Mesendoderm (in vitro differentiated cells): ENCODE results near the gene PMS2.

ENCODE experiments used
- DNase-seq: peaks from one replicate; pipeline ENCODE4 v3.0.0; 2013
- H2AK5ac ChIP-seq: 2 replicates; pipeline ENCODE4 v1.6.1; 2013; ENCODE audit warnings: low read length, inconsistent platforms
- H2BK120ac ChIP-seq: 2 replicates; pipeline ENCODE4 v1.6.1; 2013; ENCODE audit warnings: low read depth, mild to moderate bottlenecking, low read length, moderate library complexity, mixed read lengths
- H2BK15ac ChIP-seq: replicated peaks from 2 replicates; pipeline ENCODE4 v1.6.1; 2013; ENCODE audit warnings: low read depth, mild to moderate bottlenecking, moderate library complexity
- H2BK5ac ChIP-seq: 2 replicates; pipeline ENCODE4 v1.6.1; 2013; ENCODE audit warnings: low read length, inconsistent platforms
- H3K18ac ChIP-seq: 2 replicates; pipeline ENCODE4 v1.6.1; 2013; ENCODE audit warnings: mild to moderate bottlenecking, low read length, mixed read lengths
- H3K23ac ChIP-seq: one replicate; pipeline ENCODE4 v1.6.1; 2013; ENCODE audit warnings: low read length
- H3K27ac ChIP-seq: 2 replicates; pipeline ENCODE4 v1.5.1; 2013; ENCODE audit warnings: low read depth, mild to moderate bottlenecking, inconsistent platforms, low read length, moderate library complexity
- H3K27me3 ChIP-seq: 2 replicates; pipeline ENCODE4 v1.6.1; 2013; ENCODE audit warnings: low read length, control low read depth, mild to moderate bottlenecking, inconsistent platforms; ENCODE audit not compliant: insufficient read depth, poor library complexity
- H3K36me3 ChIP-seq: 2 replicates; pipeline ENCODE4 v1.6.1; 2013; ENCODE audit warnings: low read length, inconsistent platforms; ENCODE audit not compliant: control insufficient read depth, insufficient read depth
- H3K4ac ChIP-seq: one replicate; pipeline ENCODE4 v1.6.1; 2013; ENCODE audit warnings: low read depth, mild to moderate bottlenecking, low read length, moderate library complexity
- H3K4me1 ChIP-seq: 2 replicates; pipeline ENCODE4 v1.6.1; 2013; ENCODE audit warnings: low read depth, low read length, inconsistent platforms; ENCODE audit not compliant: control insufficient read depth
- H3K4me2 ChIP-seq: 2 replicates; pipeline ENCODE4 v1.6.1; 2013; ENCODE audit warnings: low read length
- H3K4me3 ChIP-seq: 2 replicates; pipeline ENCODE4 v1.5.1; 2013; ENCODE audit warnings: mild to moderate bottlenecking, low read length
- H3K56ac ChIP-seq: one replicate; pipeline ENCODE4 v1.6.1; 2013; ENCODE audit warnings: low read length
- H3K79me1 ChIP-seq: 2 replicates; pipeline ENCODE4 v1.6.1; 2013; ENCODE audit warnings: low read length, inconsistent platforms
- H3K79me2 ChIP-seq: 2 replicates; pipeline ENCODE4 v1.6.1; 2013; ENCODE audit warnings: mild to moderate bottlenecking, low read length; ENCODE audit not compliant: control insufficient read depth, insufficient read depth
- H3K9ac ChIP-seq: 2 replicates; pipeline ENCODE4 v1.6.1; 2013; ENCODE audit warnings: low read length, inconsistent platforms
- H4K5ac ChIP-seq: one replicate; pipeline ENCODE4 v1.6.1; 2013; ENCODE audit warnings: low read length
- H4K8ac ChIP-seq: one replicate; pipeline ENCODE4 v1.6.1; 2013; ENCODE audit warnings: low read depth, mild to moderate bottlenecking, control low read depth, low read length, moderate library complexity
- WGBS: extraction: QIAGEN DNeasy Blood & Tissue Kit; methylation state at CpG from one replicate; pipeline ENCODE4 v1.1.7; 2013; ENCODE audit warnings: low lambda C conversion rate, missing lambda C conversion rate; ENCODE audit not compliant: insufficient coverage; ENCODE audit errors: extremely low coverage; 5-methylcytosine and 5-hydroxymethylcytosine counted together

PMS2 gene

GRCh38 chr7:6035686-6036085, 26.8 kb upstream of the PMS2 start:
- no peak overlapping the region for H3K56ac ChIP-seq
- no peak overlapping the region for H2BK15ac ChIP-seq
- no peak overlapping the region for H3K4ac ChIP-seq
- H3K18ac ChIP-seq = no peak overlapping the region
- no peak overlapping the region for H2AK5ac ChIP-seq
- no peak overlapping the region for H4K5ac ChIP-seq
- H3K36me3 ChIP-seq = peaks cover 16% of the 10 kb centered on the region
- H4K8ac ChIP-seq = no peak overlapping the region
- H3K79me2 ChIP-seq = no peaks in the 10 kb centered on the region
- no peak overlapping the region for H3K9ac ChIP-seq
- H3K4me1 ChIP-seq = no peaks in the 10 kb centered on the region
- no peak overlapping the region for H2BK5ac ChIP-seq
- peaks cover 3% of the 10 kb centered on the region for H3K79me1 ChIP-seq
- no peaks in the 10 kb centered on the region for H3K27me3 ChIP-seq
- no CpG with 5 or more reads among the region's 13 CpGs for WGBS
- H2BK120ac ChIP-seq = no peak overlapping the region
- H3K23ac ChIP-seq = no peak overlapping the region
- no peak overlapping the region for H3K4me2 ChIP-seq
- no peak overlapping the region for H3K4me3 ChIP-seq
- DNase-seq = no peak
- H3K27ac ChIP-seq = no peak overlapping the region

- H3K27me3 ChIP-seq = no peaks in the 10 kb centered on the region
- no peak overlapping the region for H3K4ac ChIP-seq
- no peaks in the 10 kb centered on the region for H3K4me1 ChIP-seq
- H3K9ac ChIP-seq = no peak overlapping the region
- DNase-seq = no peak
- H3K18ac ChIP-seq = no peak overlapping the region
- H3K4me2 ChIP-seq = no peak overlapping the region
- H2BK120ac ChIP-seq = no peak overlapping the region
- peaks cover 12% of the 10 kb centered on the region for H3K36me3 ChIP-seq
- H3K4me3 ChIP-seq = no peak overlapping the region
- no peak overlapping the region for H4K8ac ChIP-seq
- no peak overlapping the region for H3K27ac ChIP-seq
- H2BK15ac ChIP-seq = no peak overlapping the region
- H2AK5ac ChIP-seq = no peak overlapping the region
- peaks cover 3% of the 10 kb centered on the region for H3K79me1 ChIP-seq
- WGBS = no CpG with 5 or more reads among the region's 10 CpGs
- no peak overlapping the region for H2BK5ac ChIP-seq
- no peaks in the 10 kb centered on the region for H3K79me2 ChIP-seq
- no peak overlapping the region for H4K5ac ChIP-seq
- H3K56ac ChIP-seq = no peak overlapping the region
- H3K23ac ChIP-seq = no peak overlapping the region
Observed at GRCh38 chr7:6035165-6035564, 26.3 kb upstream of the PMS2 start.

- H3K18ac ChIP-seq = no peak overlapping the region
- H3K4ac ChIP-seq = no peak overlapping the region
- H2BK120ac ChIP-seq = no peak overlapping the region
- no peak for DNase-seq
- no peak overlapping the region for H2BK15ac ChIP-seq
- H3K56ac ChIP-seq = no peak overlapping the region
- no peak overlapping the region for H3K9ac ChIP-seq
- H3K27me3 ChIP-seq = no peaks in the 10 kb centered on the region
- no peak overlapping the region for H3K4me3 ChIP-seq
- H3K27ac ChIP-seq = no peak overlapping the region
- no CpG with 5 or more reads among the region's 7 CpGs for WGBS
- no peaks in the 10 kb centered on the region for H3K79me2 ChIP-seq
- H4K5ac ChIP-seq = no peak overlapping the region
- peaks cover 10% of the 10 kb centered on the region for H3K36me3 ChIP-seq
- H4K8ac ChIP-seq = no peak overlapping the region
- no peak overlapping the region for H2BK5ac ChIP-seq
- no peak overlapping the region for H2AK5ac ChIP-seq
- no peaks in the 10 kb centered on the region for H3K4me1 ChIP-seq
- no peak overlapping the region for H3K4me2 ChIP-seq
- H3K23ac ChIP-seq = no peak overlapping the region
- peaks cover 3% of the 10 kb centered on the region for H3K79me1 ChIP-seq
Observed at GRCh38 chr7:6032641-6033040, 23.8 kb upstream of the PMS2 start.

GRCh38 chr7:6032167-6032566, 23.3 kb upstream of the PMS2 start:
- peaks cover 3% of the 10 kb centered on the region for H3K79me1 ChIP-seq
- no peak overlapping the region for H3K4me3 ChIP-seq
- no peak overlapping the region for H3K18ac ChIP-seq
- H3K27ac ChIP-seq = no peak overlapping the region
- H3K36me3 ChIP-seq = peaks cover 10% of the 10 kb centered on the region
- H3K4me1 ChIP-seq = no peaks in the 10 kb centered on the region
- no peak overlapping the region for H2AK5ac ChIP-seq
- no peak overlapping the region for H4K5ac ChIP-seq
- H2BK5ac ChIP-seq = no peak overlapping the region
- no CpG with 5 or more reads among the region's 5 CpGs for WGBS
- no peak overlapping the region for H3K4ac ChIP-seq
- H2BK15ac ChIP-seq = no peak overlapping the region
- no peak overlapping the region for H4K8ac ChIP-seq
- H3K23ac ChIP-seq = no peak overlapping the region
- H2BK120ac ChIP-seq = no peak overlapping the region
- no peak overlapping the region for H3K4me2 ChIP-seq
- no peaks in the 10 kb centered on the region for H3K27me3 ChIP-seq
- DNase-seq = no peak
- H3K9ac ChIP-seq = no peak overlapping the region
- H3K56ac ChIP-seq = no peak overlapping the region
- H3K79me2 ChIP-seq = no peaks in the 10 kb centered on the region

GRCh38 chr7:6031567-6031966, 22.7 kb upstream of the PMS2 start:
- Histone ChIP-seq H3K9ac (no peak overlapping the region), H3K56ac (no peak overlapping the region), H3K36me3 (peaks cover 13% of the 10 kb centered on the region), H3K18ac (no peak overlapping the region), H3K27ac (no peak overlapping the region), H3K4me3 (no peak overlapping the region), H3K4me2 (no peak overlapping the region), H2BK15ac (no peak overlapping the region), H2BK5ac (no peak overlapping the region), H4K8ac (no peak overlapping the region), H3K4ac (no peak overlapping the region), H3K27me3 (no peaks in the 10 kb centered on the region), H3K4me1 (no peaks in the 10 kb centered on the region), H2AK5ac (no peak overlapping the region), H3K23ac (no peak overlapping the region), H4K5ac (no peak overlapping the region), H3K79me1 (peaks cover 3% of the 10 kb centered on the region), H2BK120ac (no peak overlapping the region), H3K79me2 (no peaks in the 10 kb centered on the region)
- DNase-seq = no peak
- no CpG with 5 or more reads among the region's 3 CpGs for WGBS

- H3K79me2 ChIP-seq = no peaks in the 10 kb centered on the region
- no peak within 1 kb of the TSS for H2BK5ac ChIP-seq
- no peak within 1 kb of the TSS for H3K4ac ChIP-seq
- DNase-seq = no peak
- no peaks in the 10 kb centered on the region for H3K4me1 ChIP-seq
- no peak within 1 kb of the TSS for H3K27ac ChIP-seq
- no peak within 1 kb of the TSS for H2AK5ac ChIP-seq
- H3K4me2 ChIP-seq = no peak within 1 kb of the TSS
- no peak within 1 kb of the TSS for H3K4me3 ChIP-seq
- peaks cover 13% of the 10 kb centered on the region for H3K36me3 ChIP-seq
- H3K56ac ChIP-seq = no peak within 1 kb of the TSS
- no peak within 1 kb of the TSS for H3K9ac ChIP-seq
- no peak within 1 kb of the TSS for H4K5ac ChIP-seq
- H3K27me3 ChIP-seq = no peaks in the 10 kb centered on the region
- no peak within 1 kb of the TSS for H3K18ac ChIP-seq
- no peak within 1 kb of the TSS for H2BK15ac ChIP-seq
- no peak within 1 kb of the TSS for H3K23ac ChIP-seq
- H3K79me1 ChIP-seq = peaks cover 3% of the 10 kb centered on the region
- H2BK120ac ChIP-seq = no peak within 1 kb of the TSS
- no peak within 1 kb of the TSS for H4K8ac ChIP-seq
- no CpG with 5 or more reads among the region's 2 CpGs for WGBS
Observed at GRCh38 chr7:6030988-6031387, 22.1 kb upstream of the PMS2 start, which contains the start of gene ANKRD61. Gene ANKRD61, plus strand, starts transcription at chr7:6031376. Its CDS starts 0 bp downstream, at chr7:6031376.
